Upper lobe of left lung (tissue), 6 donors: ENCODE data around the gene AEBP2. TPM values are rescaled to one million over a fixed set of nuclear protein-coding genes. Genes with fewer than 3 reads are reported as not detected.
"Not testable (repeated sequence)": the region's sequence is repeated elsewhere in the genome, so short reads cannot be mapped to it uniquely, and the experiment has no call there.

Experiments used
- ATAC-seq, 2 donors: fragments of 200-7000 bp; cut with Tn5 transposase; one replicate each; pipeline ENCODE4 v1.9.1; 2022; ENCODE audit warnings: mild to moderate bottlenecking in 2 of 2, moderate library complexity in 2 of 2; ENCODE audit not compliant: low FRiP score in 2 of 2
- DNase-seq, 2 donors: peaks; one replicate each; pipeline ENCODE4 v3.0.0-alpha.2; 2019 to 2020
- H3K27ac ChIP-seq, 4 donors: fragments of 200-600 bp; sonication (generic); one replicate each; pipeline ENCODE4 v1.5.1; 2016 to 2019
- H3K27me3 ChIP-seq, 4 donors: fragments of 200-600 bp; sonication (generic); one replicate each; pipeline ENCODE4 v1.5.1; 2017 to 2019
- H3K36me3 ChIP-seq, 4 donors: fragments of 200-600 bp; sonication (generic); one replicate each; pipeline ENCODE4 v1.5.1; 2016 to 2019
- H3K4me1 ChIP-seq, 4 donors: fragments of 200-600 bp; sonication (generic); one replicate each; pipeline ENCODE4 v1.5.1; 2018 to 2019
- H3K4me3 ChIP-seq, 4 donors: fragments of 200-600 bp; sonication (generic); one replicate each; pipeline ENCODE4 v1.5.1; 2017 to 2019; ENCODE audit warnings: mild to moderate bottlenecking in 2 of 4, moderate library complexity in 1 of 4
- H3K9me3 ChIP-seq, 4 donors: fragments of 200-600 bp; sonication (generic); one replicate each; pipeline ENCODE4 v1.5.1; 2018 to 2019
- CTCF ChIP-seq, 6 experiments: fragments of 450-650 bp in 4 of 6; fragments of 200-600 bp in 2 of 6; sonication (generic) in 2 of 6; IDR thresholded peaks; one replicate each; pipeline ENCODE4 v1.5.1; 2016 to 2019; ENCODE audit warnings: antibody characterized with exemption in 6 of 6
- EP300 ChIP-seq, 4 donors: sonication (generic); formaldehyde crosslinking; IDR thresholded peaks; one replicate each; pipeline ENCODE4 v1.5.1; 2017; ENCODE audit warnings: antibody characterized with exemption in 4 of 4, control low read depth in 2 of 4
- POLR2A ChIP-seq, 4 donors: fragments of 450-650 bp; IDR thresholded peaks; one replicate each; pipeline ENCODE4 v1.5.1; 2016 to 2017; ENCODE audit warnings: antibody characterized with exemption in 4 of 4, mild to moderate bottlenecking in 2 of 4
- POLR2AphosphoS5 ChIP-seq, 2 donors: sonication (generic); formaldehyde crosslinking; IDR thresholded peaks; one replicate each; pipeline ENCODE4 v1.5.1; 2017; ENCODE audit warnings: antibody characterized with exemption in 2 of 2
- WGBS, 2 donors: methylation state at CpG; one replicate each; pipeline ENCODE4 v1.1.5; 2017 to 2018; 5-methylcytosine and 5-hydroxymethylcytosine counted together
- total RNA-seq, 6 donors: library from RNA; depleted of rRNA in 4 of 6; stranded (reverse); fragments of >200 nt in 4 of 6; gene quantifications; one replicate each; pipeline versions ENCODE4 v1.1.0 to v1.2.1, GENCODE V29; 2016 to 2021
- donor health status: DM: no; HTN: no; CAD: no; lungs with moderate emphysema.
- donor health status: DM: no; HTN: yes; CAD: no; lungs with severe emphysema.

Gene AEBP2
- total RNA-seq, 6 donors from 2014 or later, result 27.7 to 73.9 (median 40.6) TPM

- H3K36me3 ChIP-seq, result no peaks in the 10 kb centered on the region
- H3K27ac ChIP-seq, result no peak overlapping the region
- ATAC-seq, result peak in 1 of 2 donors; percentile 19
- WGBS, 2 donors, result 90 to 92% methylated on average over 10 of the region's 10 CpGs
- H3K4me1 ChIP-seq, result peaks cover 0 to 12% (median 0%) of the 10 kb centered on the region in 4 donors
- TF ChIP-seq CTCF (IDR thresholded peaks at IDR 0.05), result no peak
- no peak for TF ChIP-seq POLR2AphosphoS5 (IDR thresholded peaks at IDR 0.05)
- no peak for TF ChIP-seq POLR2A (IDR thresholded peaks at IDR 0.05)
- no peak for TF ChIP-seq EP300 (IDR thresholded peaks at IDR 0.05)
- no peak overlapping the region for H3K4me3 ChIP-seq
- H3K27me3 ChIP-seq, result no peaks in the 10 kb centered on the region
- no peak for DNase-seq
- H3K9me3 ChIP-seq, result no peaks in the 10 kb centered on the region
Observed at GRCh38 chr12:19411234-19412204, 27.8 kb upstream of the AEBP2 start.

DNA sequence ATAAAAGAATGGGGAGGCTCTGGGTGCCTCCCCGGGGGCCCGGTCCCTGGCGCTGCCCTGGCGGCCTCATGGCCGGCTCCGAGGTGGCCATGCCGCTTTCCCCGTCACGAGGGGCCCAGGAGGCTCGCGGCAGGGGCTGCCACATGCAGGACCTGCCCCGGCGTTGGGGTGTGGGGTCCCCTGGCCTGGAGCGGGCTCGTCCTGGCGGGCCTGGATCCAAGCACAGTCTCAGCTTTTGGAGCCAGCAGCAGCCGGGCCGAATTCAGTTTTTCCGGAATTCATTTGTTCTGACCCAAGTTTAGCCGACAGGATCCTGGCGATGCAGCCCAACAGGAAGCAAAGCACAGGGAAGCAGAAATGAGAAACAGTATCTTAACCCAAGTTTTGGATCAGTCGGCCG lies 26.4 kb upstream of the AEBP2 start:
- WGBS, 2 donors, result 88 to 96% methylated on average over 21 to 23 of the region's 23 CpGs

GRCh38 chr12:19413582-19413981 lies 25.7 kb upstream of the AEBP2 start:
- not testable (repeated sequence) for H3K27me3 ChIP-seq, H3K4me3 ChIP-seq, DNase-seq, H3K27ac ChIP-seq, H3K36me3 ChIP-seq, H3K9me3 ChIP-seq, ATAC-seq
- peaks cover 0 to 12% (median 0%) of the 10 kb centered on the region in 4 donors for H3K4me1 ChIP-seq
- WGBS, 2 donors, result 92 to 99% methylated on average over 5 of the region's 5 CpGs

More for the DNA sequence above, 26.4 kb upstream of the AEBP2 start:
- Histone ChIP-seq H3K4me3 (no peak overlapping the region), H3K9me3 (no peaks in the 10 kb centered on the region), H3K27me3 (no peaks in the 10 kb centered on the region), H3K4me1 (peaks cover 0 to 12% (median 0%) of the 10 kb centered on the region in 4 donors), H3K36me3 (no peaks in the 10 kb centered on the region), H3K27ac (no peak overlapping the region)
- ATAC-seq (peak in 1 of 2 donors; percentile 59), DNase-seq (peak in 1 of 2 donors; percentile 73)
- TF ChIP-seq POLR2AphosphoS5 (IDR thresholded peaks at IDR 0.05), result no peak
- TF ChIP-seq POLR2A (IDR thresholded peaks at IDR 0.05), result no peak
- no peak for TF ChIP-seq EP300 (IDR thresholded peaks at IDR 0.05)
- no peak for TF ChIP-seq CTCF (IDR thresholded peaks at IDR 0.05)

DNA sequence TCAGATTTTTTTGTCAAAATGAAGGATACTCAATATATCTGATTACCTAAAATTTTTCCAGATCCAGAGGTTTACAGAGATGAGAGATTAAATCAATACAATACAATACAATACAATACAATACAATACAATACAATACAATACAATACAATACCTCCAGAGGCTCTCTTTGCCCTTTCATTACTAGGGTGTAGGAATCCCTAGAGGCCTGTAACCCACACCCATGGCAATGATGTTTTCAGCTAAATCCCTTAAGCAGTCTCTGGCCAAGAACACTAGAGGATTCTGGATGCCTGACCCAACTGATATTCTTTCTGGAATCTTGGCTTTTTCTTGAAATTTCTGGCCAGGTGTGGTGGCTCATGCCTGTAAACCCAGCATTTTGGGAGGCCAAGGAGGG lies 23.7 kb upstream of the AEBP2 start:
- TF ChIP-seq POLR2A (IDR thresholded peaks at IDR 0.05) (no peak), POLR2AphosphoS5 (IDR thresholded peaks at IDR 0.05) (no peak), EP300 (IDR thresholded peaks at IDR 0.05) (no peak), CTCF (IDR thresholded peaks at IDR 0.05) (no peak)
- H3K4me3 ChIP-seq, result no peak overlapping the region
- no peaks in the 10 kb centered on the region for H3K27me3 ChIP-seq
- peaks cover 0 to 3% (median 0%) of the 10 kb centered on the region in 4 donors for H3K4me1 ChIP-seq
- DNase-seq (no peak), ATAC-seq (no peak)
- no peaks in the 10 kb centered on the region for H3K36me3 ChIP-seq
- H3K9me3 ChIP-seq, result no peaks in the 10 kb centered on the region
- H3K27ac ChIP-seq, result no peak overlapping the region

- no peaks in the 10 kb centered on the region for H3K27me3 ChIP-seq
- no peaks in the 10 kb centered on the region for H3K4me1 ChIP-seq
- DNase-seq, result peak in 1 of 2 donors; percentile 40
- H3K27ac ChIP-seq, result no peak overlapping the region
- WGBS, 2 donors, result 98 to 99% methylated on average over 14 of the region's 14 CpGs
- no peak for TF ChIP-seq POLR2A (IDR thresholded peaks at IDR 0.05)
- no peak for TF ChIP-seq CTCF (IDR thresholded peaks at IDR 0.05)
- H3K36me3 ChIP-seq, result no peaks in the 10 kb centered on the region
- no peak for ATAC-seq
- no peaks in the 10 kb centered on the region for H3K9me3 ChIP-seq
- no peak overlapping the region for H3K4me3 ChIP-seq
Observed at GRCh38 chr12:19419086-19419485, 20.2 kb upstream of the AEBP2 start.
